ENCODE results near the gene KIF19. TPM values are rescaled to one million over a fixed set of nuclear protein-coding genes. Genes with fewer than 3 reads are reported as not detected.
A peak's percentile ranks its signal among the peaks of the same experiment; 100 is the strongest.
"Not testable (repeated sequence)": the region's sequence is repeated elsewhere in the genome, so short reads cannot be mapped to it uniquely, and the experiment has no call there.

The KIF19 gene
- total RNA-seq: 1 to 10 TPM in 1 of 4 donors, under 1 TPM in 2, not detected in 1; 0.41 to 1.8 (median 0.62) TPM

GRCh38 chr17:74325743-74326379 is at the start of gene KIF19:
TSS of gene KIF19 (plus strand) at chr17:74326226. CDS start at chr17:74326350, 124 bp downstream.
- in situ Hi-C loops (cut with MboI; ENCODE audit: low sequenced_read_pairs in 4 of 4) (no loop called here), intact Hi-C loops (cut with DNase I; ENCODE audit: low total_unique reads) (no loop called here)
- H3K4me3 ChIP-seq: peak within 1 kb of the TSS; percentile 51 to 69 (median 58)
- ATAC-seq: peak; percentile 71 to 74
- no peaks in the 10 kb centered on the region for H3K27me3 ChIP-seq
- peak within 1 kb of the TSS; percentile 0 to 66 (median 42) for H3K27ac ChIP-seq
- TF ChIP-seq POLR2A (IDR thresholded peaks at IDR 0.05) (no peak), CTCF (IDR thresholded peaks at IDR 0.05 in 4 of 5, conservative IDR thresholded peaks at IDR 0.05 in 1 of 5) (no peak)
- peaks cover 10 to 14% of the 10 kb centered on the region in 2 donors for H3K4me1 ChIP-seq
- no peaks in the 10 kb centered on the region for H3K9me3 ChIP-seq
- peak; percentile 12 to 35 for DNase-seq
- no peaks in the 10 kb centered on the region for H3K36me3 ChIP-seq

- H3K9me3 ChIP-seq: no peaks in the 10 kb centered on the region
- DNase-seq: peak in 1 of 2 donors; percentile 12
- peaks cover 9 to 19% (median 14%) of the 10 kb centered on the region in 3 donors for H3K27me3 ChIP-seq
- TF ChIP-seq CTCF (IDR thresholded peaks at IDR 0.05 in 4 of 5, conservative IDR thresholded peaks at IDR 0.05 in 1 of 5): no peak
- no peak for TF ChIP-seq POLR2A (IDR thresholded peaks at IDR 0.05)
- H3K4me1 ChIP-seq: peaks cover 0 to 4% of the 10 kb centered on the region in 2 donors
- intact Hi-C loops (cut with DNase I; ENCODE audit: low total_unique reads) (no loop called here), in situ Hi-C loops (cut with MboI; ENCODE audit: low sequenced_read_pairs in 4 of 4) (no loop called here)
- H3K4me3 ChIP-seq: no peak overlapping the region
- H3K27ac ChIP-seq: peak overlapping the region in 2 of 4 donors; percentile 26 to 54
- peak in 1 of 2 donors; percentile 21 for ATAC-seq
- no peaks in the 10 kb centered on the region for H3K36me3 ChIP-seq
Observed at GRCh38 chr17:74276541-74277009, 49.5 kb upstream of the KIF19 start.

- Histone ChIP-seq H3K9me3 (no peaks in the 10 kb centered on the region), H3K4me1 (peaks cover 0 to 4% of the 10 kb centered on the region in 2 donors), H3K4me3 (no peak overlapping the region), H3K27me3 (peaks cover 5 to 16% (median 14%) of the 10 kb centered on the region in 3 donors), H3K27ac (no peak overlapping the region), H3K36me3 (no peaks in the 10 kb centered on the region)
- intact Hi-C loops (cut with DNase I; ENCODE audit: low total_unique reads) (no loop called here), in situ Hi-C loops (cut with MboI; ENCODE audit: low sequenced_read_pairs in 4 of 4) (no loop called here)
- TF ChIP-seq CTCF (IDR thresholded peaks at IDR 0.05 in 4 of 5, conservative IDR thresholded peaks at IDR 0.05 in 1 of 5) (no peak), POLR2A (IDR thresholded peaks at IDR 0.05) (no peak)
- no peak for ATAC-seq
- DNase-seq: no peak
Observed at GRCh38 chr17:74277935-74278334, 48.1 kb upstream of the KIF19 start.

- H3K27ac ChIP-seq; DNase-seq; H3K27me3 ChIP-seq; ATAC-seq; H3K36me3 ChIP-seq; H3K9me3 ChIP-seq; in situ Hi-C loops (cut with MboI; ENCODE audit: low sequenced_read_pairs in 4 of 4); H3K4me1 ChIP-seq; H3K4me3 ChIP-seq; intact Hi-C loops (cut with DNase I; ENCODE audit: low total_unique reads): not testable (repeated sequence)
Observed at GRCh38 chr17:74279617-74280016, 46.4 kb upstream of the KIF19 start.

GRCh38 chr17:74280093-74280513 is 45.9 kb upstream of the KIF19 start:
- in situ Hi-C loops (cut with MboI; ENCODE audit: low sequenced_read_pairs in 4 of 4): no loop called here
- ATAC-seq: no peak
- DNase-seq: no peak
- H3K27ac ChIP-seq: no peak overlapping the region
- no peaks in the 10 kb centered on the region for H3K36me3 ChIP-seq
- H3K27me3 ChIP-seq: peaks cover 0 to 11% (median 6%) of the 10 kb centered on the region in 3 donors
- TF ChIP-seq POLR2A (IDR thresholded peaks at IDR 0.05): no peak
- no peak for TF ChIP-seq CTCF (IDR thresholded peaks at IDR 0.05 in 4 of 5, conservative IDR thresholded peaks at IDR 0.05 in 1 of 5)
- intact Hi-C loops (cut with DNase I; ENCODE audit: low total_unique reads): no loop called here
- no peak overlapping the region for H3K4me3 ChIP-seq
- H3K9me3 ChIP-seq: no peaks in the 10 kb centered on the region
- H3K4me1 ChIP-seq: peaks cover 0 to 4% of the 10 kb centered on the region in 2 donors
